NCI-H82 (cell line): Measurements from ENCODE around the gene ATXN1.

ENCODE experiments used
- DNase-seq: peaks from one replicate; lab custom pipeline; 2025; lab: John Stamatoyannopoulos, UW

The ATXN1 gene

DNA sequence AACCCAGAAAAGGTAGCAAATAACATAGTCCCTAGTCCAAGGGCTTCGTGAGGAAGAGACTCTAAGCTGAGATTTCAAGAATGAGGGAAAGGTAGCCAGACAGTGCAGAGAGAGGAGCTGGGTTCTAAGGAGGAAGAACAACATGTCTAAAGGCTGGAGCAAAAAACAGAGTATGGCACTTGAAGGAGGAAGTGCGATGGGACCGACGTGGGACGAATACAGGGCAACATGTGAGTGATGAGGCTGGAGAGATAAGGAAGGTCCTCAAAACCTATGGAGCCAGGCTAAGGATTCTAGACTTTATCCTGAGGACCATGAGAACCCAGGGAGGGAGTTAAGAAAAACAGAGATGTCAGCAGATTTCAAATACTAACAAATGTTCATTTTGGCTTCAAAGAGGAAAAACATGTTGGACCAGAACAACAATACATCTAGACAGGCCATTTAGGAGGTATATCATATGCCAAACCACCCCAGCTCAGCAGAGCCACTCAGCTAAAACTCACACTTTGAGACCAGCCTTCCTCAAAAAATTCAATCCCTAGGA lies 17.5 kb downstream of the ATXN1 start:
- DNase-seq, result no peak

DNA sequence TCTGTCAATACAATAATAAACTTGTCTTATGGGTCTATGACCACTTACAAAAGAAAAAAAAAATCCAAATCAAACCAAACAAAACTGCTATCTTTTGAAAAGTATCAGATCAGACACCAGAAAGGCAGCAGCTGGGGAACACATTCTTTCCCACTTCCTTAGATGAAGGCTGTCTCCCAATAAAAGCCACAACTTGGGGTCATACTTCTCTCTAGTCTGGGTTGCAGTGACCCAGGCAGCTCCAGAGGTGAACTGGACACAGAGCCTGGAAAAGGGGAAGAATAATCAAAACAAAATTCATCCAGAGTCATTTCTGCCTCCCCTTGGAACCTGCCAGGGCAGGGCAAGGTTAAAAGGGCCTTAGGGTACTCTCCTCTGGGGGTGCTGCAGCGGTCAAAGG lies 19.1 kb downstream of the ATXN1 start:
- DNase-seq, result no peak

DNA sequence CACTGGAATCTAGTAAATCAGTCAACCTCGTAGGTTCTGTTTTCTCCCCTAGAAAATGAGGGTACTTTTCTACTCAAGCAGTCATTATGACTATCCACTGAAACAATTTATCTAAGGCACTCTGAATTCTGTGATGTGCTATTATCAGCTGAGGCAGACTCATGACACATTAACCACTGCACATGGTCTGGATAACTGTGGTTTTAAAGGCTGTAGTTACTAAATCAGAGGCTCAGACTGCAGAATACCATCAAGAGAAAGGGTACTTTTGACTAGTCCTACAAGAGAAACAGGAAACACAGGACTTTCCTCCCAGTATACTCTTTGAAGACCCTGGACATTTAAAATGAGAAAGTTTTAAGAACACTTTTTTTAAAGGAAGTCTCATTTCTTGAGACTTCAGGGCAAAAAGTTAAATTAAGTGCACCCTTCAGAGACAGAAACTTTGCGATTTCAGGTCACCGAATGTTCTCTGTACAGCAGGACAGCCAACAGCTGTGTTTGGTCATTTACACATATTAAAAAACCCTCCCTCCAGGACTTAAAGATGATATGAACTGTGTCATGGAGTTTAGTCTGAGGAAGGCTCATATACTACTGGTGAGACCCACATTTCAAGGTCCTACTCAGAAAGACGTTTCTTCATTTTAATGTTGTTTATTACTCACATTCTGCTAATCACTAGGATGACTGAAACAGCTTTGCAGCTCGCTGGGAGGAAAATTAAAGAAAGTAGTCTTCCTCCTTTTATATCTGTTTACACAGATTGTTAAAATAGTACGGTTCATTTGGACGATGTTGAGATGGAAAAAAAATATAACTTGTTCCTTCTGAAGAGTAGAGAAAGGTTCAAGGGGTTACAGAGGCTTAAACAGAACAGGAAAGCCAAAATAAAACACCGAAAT lies 19.9 kb downstream of the ATXN1 start:
- DNase-seq, result no peak

DNA sequence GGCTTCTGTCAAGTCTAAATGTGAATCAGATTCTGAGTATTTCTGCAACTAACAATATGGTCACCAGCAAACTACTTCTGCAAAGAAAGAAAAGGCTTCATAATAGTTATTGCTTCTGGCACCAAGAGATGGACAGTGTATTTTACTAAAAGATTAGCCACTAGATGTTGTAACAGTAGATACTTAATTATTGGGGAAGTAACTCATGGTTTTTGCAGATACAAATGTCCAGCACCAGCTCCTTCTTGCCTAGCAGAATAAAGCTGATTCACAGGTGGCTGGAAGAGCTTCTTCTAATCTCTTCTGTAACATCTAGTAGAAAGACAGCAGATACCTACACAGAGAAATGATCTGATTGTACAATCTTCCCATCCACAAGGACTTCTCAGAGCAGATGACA lies 21.2 kb downstream of the ATXN1 start:
- no peak for DNase-seq

DNA sequence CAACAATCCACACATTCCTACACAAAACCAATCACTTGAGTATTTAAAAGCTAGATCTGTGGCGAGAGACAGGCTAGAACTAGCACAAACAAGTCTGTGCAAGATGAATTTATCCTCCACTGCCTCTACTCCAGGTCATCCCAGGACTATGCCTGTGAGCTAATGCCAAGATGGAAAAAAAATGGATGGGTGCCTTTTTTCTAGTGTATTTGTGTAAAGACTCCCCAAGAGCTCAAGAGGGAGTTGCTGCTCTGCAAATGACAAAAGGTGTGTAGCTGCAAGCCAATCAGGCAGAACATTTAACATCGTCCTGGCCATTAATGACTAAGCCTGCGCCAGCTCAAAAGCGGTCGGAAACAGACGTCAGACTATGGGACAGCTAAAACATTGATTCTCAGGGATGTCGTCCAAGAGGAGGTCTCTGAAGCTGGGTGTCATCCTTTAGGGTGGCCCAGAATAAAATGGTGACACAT lies 21.9 kb downstream of the ATXN1 start:
- DNase-seq, result no peak

DNA sequence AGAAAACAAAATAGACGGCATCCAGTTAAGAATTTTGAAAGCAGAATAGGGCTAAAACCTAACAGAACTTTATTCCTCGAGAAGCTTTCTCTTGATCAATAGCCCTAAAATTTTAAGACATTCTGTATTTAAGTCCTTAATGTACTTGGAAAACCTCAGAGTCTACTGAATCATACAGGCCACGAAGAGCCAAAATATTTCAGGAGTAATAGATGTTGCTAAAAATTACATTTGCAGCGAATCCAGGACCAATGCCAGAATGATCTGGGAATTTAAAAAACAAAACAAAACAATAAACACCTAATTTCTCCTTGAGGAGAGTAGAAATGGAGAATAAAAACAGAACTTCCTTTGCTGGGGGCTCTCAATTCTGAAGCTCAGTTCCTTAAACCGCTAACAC lies 23.3 kb downstream of the ATXN1 start:
- DNase-seq, result no peak

DNA sequence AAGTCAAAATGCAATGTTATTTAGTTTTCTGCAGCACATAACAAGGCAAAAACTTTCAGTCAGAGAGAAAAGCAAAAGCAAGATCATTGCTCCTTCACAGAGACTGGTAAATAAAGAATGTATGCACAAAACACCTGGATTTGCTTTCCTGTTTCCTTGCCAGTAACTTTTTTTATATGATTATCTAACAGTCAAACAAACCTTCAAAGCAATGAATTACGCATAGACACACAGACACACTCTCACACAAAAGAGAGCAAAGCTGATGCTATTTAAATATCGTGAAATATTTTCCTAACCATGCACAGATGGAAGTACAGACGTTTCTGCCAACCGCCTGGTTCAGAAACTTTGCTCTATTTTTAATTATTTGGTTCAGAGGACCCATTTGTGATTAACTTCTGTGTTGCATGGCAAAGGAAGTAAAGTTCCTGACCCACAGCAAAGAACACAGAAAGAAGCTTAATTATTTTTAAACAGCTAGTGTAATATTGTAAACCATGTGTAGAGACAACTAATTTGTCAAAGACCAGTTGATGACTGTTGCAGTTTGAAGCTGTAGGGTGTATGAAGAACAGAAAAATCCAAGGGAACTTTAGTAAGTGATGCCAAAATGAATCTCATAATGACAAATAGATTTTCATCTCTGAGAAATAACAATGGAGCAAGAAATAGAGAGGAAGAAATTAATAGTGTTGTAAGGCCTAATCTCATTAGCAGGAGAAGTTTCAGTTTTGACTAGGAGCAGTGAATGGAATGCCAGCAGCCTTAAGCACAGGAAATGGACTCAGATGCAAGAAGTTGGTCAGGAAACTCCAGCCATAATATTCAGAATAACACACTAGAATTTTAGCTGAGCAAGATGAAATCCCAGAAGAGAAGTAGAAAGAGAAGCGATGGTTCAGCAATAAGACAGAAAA lies 24.1 kb downstream of the ATXN1 start:
- peak; percentile 49 for DNase-seq

DNA sequence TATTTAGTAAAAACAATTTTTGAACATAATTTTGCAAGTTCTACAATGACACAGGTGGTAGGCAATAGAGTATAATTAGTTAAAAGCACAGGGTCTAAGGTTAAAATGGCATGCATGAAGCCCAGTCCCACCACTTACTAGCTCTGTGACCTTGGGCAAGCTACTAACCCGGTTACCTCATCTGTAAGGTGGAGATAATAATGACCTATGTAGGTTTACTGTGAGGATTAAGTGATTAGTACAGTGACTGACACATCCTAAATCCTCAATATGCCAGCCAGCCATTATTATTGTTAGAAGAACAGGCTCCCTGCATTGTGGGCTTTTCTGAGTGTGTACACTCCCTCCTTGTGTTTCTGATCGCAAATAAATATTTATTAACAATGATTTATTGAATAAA lies 26.2 kb downstream of the ATXN1 start:
- peak; percentile 98 for DNase-seq

DNA sequence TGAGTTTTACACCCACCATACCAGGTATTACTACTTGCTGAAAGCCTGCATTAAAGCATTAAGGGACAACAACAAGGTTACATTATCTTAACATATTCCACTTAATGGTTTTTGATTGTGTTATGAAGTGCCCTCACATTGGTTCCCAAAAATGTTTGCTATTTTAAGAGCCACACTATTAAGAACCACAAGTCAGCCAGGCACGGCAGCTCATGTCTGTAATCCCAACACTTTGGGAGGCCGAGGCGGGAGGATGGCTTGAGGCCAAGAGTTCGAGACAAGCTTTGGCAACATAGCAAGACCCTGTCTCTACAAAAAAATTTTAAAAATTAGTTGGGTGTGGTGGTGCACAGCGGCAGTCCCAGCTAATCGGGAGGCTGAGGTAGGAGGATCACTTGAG lies 28.2 kb downstream of the ATXN1 start:
- DNase-seq, result no peak

DNA sequence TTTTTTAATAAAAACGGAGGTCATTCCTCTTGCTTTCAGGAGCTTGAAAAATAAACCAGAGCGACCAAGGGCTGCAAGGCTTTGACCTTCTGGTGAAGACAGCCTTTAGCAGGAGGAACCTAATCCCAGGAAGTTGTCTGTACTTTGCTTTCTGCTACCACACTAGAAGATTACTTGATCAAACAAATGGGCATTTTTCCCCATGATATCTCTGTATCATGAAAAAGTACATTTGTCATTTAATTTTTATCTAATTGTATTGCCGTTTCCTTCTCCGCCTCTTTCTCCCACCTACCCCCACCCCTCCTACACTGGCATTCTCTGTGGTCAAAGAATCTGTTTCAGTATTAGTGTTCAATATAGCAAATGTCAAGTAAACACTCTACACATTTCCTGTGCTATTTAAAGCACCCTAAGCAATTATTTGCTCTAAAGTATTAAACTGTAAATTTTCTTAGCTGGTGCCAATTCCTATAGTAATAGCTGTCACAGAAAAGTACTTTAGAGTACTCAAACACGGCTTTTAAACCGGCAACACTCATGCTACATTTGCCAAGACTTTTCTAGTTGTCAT lies 29.7 kb downstream of the ATXN1 start:
- peak; percentile 11 for DNase-seq

DNA sequence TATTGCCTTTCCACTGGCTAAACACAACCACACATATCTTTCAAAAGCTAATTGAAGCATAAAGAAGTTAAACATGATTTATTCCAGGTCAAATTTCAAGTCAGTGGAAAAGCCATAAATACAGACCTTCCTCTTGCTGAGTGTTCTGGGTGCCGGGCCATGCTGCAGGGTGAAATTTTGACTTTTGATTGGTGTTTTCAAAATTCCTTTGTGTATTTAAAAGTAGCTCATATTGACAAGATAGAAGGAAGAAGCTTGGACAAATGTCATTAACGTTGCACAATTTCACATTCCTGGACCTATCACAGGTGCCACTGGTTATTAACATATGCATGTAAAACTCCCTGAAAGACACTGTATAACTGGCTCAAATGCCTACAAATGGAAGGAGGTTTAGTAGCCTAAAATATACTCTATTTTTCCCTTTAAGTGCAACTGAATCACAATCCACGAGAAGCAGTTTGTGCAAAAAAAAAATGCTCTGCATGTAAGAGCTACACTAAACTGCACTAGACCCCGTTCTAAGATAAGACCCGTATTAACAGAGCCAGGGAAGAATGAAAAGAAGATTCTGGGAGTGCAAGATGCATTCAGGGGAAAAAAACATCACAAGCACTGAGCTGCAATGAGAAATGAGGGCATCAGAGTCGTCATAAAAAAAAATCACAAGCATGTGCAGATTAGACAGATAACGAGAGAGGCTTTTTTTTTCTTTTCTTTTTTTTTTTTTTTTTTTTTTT lies 30.4 kb downstream of the ATXN1 start:
- no peak for DNase-seq

DNA sequence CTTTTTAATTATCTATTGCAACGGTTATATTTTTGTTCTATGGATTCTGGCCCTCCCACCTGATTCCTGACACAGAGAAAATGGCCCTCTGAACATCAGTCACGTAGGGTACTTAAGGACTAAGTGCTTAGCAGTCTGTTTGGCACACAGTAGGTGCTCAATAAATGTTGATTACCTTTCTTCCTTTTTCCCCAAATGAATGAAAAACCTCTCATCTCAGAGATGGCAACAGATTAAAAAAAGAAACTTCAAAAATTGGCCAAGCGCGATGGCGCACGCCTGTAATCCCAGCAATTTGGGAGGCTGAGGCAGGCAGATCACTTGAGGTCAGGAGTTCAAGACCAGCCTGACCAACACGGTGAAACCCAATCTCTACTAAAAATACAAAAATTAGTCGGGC lies 31.5 kb downstream of the ATXN1 start:
- no peak for DNase-seq

DNA sequence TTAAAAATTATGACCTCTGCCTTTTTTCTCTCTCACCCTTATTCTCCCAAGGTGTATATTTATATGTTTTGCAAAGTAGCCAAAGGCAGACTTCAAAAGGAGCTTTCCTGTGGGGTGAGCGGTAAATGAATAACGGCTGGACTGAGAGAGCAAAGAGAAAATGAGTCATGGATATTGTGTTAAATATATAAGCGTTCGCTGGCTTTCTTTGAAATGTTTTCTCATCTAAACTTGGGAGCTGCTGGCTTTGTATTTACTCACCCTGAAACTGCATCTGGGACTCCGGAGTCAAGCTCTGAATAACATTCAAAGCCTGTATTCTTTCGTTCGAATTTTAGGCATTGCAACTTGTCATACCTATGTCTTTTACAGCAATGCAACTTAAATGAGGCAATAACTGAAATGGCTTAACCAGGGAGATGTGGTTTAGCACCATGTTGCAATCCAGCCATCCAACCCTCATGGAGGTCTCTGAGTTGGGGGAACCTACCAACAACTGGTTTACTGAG lies 32.0 kb downstream of the ATXN1 start:
- no peak for DNase-seq

DNA sequence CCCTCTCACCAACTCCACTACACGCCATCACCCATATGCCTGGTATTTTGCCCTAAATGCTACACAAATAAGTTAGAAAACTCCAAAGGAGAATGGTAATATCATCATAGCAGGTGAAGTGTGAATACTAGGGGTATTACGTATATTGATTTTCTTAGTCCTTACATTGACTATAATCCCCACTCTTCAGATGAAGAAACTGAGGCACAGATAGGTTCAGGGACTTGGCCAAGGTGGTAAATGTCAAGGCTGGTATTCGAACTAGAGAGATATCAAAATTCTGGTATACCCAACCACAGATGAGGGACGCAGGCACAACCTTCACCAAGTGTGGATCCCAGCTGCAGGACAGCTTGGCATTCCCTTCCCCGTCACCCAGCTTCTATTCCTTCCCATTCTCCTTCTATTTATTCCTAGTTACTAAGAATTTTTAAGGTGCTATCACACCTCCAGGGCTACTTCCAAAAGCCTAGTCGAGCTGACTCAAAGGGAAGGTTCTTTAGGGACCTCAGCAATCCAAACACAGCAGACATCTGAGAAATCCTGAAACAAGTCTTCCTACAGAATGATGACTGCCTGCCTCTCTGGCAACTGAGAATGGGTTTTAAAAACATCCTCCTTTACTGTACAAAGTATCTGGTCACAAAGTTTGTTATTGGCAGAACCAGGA lies 32.6 kb downstream of the ATXN1 start:
- DNase-seq, result no peak

DNA sequence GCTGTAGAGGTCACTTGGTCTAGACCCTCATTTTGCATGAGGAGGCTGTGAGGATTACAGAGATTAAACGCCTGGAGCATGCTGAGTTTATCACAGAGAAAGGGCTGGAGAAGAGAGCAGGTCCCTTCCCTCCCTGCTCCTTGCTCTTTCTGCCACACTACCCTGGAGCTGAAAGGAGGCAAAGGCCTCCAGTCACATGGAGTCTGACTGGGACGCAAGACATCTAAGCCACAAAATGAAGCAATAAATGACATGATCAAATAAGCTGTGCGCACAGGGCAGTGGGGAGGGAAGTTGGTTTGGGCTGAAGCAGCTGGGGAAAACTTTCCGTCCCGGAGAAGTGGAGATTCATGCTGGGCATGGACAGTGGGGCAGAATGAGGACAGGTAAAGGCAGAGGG lies 33.3 kb downstream of the ATXN1 start:
- peak; percentile 27 for DNase-seq

DNA sequence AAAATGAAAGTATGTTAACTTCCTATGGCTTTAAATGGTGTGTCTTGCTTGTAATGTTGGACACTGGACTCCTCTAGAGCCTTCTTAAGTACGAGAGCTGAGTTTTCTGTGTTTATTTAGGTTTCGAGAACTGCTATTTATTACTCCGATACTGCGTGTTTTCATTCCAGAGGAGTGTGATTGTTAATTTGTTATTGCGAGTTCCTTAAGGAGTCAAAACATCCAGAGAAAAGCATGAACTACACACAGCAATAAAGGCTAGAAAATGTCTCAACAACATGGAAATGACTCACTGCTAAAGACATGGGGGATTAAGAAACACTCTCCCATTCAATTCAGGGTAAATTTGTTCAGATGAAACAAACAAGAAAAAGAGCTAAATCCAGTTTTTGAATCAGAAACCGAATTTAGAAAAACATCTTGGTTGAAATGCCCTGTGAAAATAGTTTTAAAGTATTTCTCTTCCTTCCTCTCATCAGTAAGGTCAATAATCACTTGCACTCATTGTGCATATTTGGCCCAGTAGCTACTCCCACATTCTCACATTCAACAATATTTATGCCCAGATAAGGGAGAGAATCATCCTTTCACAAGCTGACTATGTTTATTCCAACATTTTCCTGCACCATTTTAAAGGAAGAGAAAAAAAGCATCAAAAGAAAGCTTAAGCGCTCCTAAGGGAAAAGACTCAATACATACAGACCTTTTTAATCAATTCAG lies 36.0 kb downstream of the ATXN1 start:
- no peak for DNase-seq

DNA sequence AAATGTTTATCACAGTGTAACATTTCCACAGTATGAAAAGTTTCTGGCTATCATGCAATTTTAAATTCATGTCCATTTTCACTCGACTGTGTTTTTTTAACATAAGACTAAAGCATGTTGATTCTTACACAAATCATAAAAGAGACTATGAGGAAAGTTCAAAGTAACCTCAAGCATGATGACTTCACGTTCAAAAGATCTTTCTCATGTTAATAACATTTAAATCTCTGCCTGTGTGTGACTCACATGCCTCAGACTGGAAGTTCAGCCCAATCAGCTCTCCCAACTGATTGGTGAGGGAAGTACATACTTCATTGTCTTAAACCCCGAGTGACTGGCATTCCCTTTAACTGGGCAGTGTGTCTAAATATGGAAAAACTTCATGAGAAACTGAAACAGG lies 37.4 kb downstream of the ATXN1 start:
- DNase-seq, result no peak

DNA sequence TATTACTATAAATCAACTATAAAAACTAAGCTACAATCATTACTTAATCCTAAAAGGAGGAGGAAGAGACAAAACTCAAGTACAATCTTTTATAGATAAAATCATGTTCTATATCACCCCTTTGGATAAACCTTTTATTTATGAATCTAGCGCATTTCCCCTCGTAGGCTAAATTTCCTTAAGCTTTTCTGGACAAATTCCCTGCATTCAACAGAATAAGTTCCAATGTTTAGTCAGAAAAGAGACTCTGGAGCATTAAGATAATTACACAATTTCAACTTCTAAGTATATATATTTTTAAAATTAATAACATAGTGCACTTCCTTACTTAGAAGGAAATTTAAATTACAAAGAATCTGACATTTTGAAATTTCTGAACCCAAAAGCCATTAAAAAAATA lies 37.9 kb downstream of the ATXN1 start:
- DNase-seq, result no peak

DNA sequence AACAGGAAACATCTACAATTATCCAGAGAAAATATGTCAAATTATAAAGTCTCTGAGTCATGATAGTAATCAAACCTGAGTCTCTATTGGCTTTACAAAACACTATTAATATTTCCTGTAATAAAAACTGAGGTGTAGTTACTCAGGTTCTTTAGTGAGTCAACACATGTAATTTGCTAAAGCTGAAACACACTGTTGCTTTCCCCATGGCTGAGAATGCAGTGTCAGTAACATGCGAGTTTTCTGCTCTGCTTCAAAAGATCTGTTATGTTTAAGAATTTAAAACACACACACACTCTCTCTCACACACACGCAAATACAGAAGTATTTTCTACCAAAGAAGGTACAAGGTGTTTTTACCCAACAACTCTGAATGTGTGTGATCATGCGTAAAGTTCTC lies 38.6 kb downstream of the ATXN1 start:
- DNase-seq, result no peak

DNA sequence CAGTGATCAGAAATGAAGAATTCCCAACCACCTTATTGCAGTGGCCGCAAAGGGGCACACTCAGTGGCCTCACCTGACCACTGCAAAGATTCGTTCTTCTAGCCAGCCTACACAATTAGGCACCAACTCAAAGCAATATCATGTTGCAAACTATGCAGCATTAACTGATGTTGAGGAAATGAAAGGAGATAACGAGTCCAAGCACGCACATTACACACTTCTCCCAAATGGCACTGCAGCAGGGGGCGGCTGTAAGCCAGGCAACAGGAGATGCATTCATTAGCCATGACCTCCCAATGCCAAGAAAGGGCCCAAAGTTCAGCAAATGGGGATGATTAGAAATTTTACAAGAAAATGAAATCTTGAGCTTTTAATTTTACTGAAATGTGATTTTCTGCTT lies 39.3 kb downstream of the ATXN1 start:
- no peak for DNase-seq
